DMS53 treated with DMSO at 0.1 percent for 48 hours (cell line): Measurements from ENCODE around the gene CEACAM18.

ENCODE experiments used
- DNase-seq: peaks from one replicate; lab custom pipeline; 2025; ENCODE audit not compliant: unreplicated experiment; lab: John Stamatoyannopoulos, UW

The CEACAM18 gene

DNA sequence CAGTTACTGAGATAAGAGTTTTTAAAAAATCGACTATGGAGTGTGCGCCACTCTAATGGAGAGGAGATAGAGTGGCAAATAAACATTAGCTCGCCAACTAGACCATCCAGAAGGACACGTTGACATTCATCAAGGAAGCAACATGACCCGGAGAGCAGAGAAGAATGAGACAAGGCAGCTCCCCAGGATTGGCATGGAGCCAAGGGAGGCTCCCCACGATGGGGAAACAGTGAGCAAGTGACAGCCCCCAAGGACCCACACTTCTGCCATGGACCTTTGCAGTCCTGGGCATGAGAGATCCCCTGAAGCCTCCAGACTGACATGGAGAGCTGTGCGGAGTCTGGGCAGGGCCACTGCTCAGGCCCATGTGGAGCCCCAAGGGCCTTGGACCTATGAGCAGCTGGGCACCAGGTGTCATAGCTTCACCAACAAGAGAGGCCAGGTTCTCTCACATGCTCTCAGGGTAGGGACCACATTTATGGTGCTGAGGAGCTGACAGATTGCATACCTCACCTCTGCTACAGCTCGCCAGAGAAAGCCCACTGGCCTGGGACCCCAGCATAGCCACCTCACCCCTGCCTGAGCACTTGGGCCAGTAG is 46.4 kb downstream of the CEACAM18 start:
- no peak for DNase-seq

GRCh38 chr19:51525651-51526050 is 47.3 kb downstream of the CEACAM18 start:
- no peak for DNase-seq

DNA sequence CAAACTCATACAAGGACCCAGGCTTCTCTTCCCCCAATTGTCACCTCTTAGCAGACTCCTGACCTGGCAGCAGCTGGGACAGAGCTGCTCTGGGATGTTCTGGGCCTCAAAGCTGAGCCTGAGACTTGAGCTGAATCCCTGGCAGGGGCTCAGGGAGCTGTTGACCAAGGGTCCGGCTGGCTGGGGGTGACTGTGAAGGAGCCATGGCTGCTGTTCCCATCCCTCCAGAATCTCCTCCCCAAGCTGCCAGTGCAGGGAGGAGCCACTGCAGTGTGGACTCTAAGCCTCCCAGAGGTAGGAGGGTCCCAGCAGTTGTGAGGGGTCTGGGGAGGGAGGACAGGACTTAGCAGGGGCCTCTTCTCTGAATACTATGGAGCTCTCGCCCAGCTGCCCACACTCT is 51.0 kb downstream of the CEACAM18 start:
- no peak for DNase-seq

- no peak for DNase-seq
Observed at GRCh38 chr19:51530616-51531015, 52.3 kb downstream of the CEACAM18 start.

DNA sequence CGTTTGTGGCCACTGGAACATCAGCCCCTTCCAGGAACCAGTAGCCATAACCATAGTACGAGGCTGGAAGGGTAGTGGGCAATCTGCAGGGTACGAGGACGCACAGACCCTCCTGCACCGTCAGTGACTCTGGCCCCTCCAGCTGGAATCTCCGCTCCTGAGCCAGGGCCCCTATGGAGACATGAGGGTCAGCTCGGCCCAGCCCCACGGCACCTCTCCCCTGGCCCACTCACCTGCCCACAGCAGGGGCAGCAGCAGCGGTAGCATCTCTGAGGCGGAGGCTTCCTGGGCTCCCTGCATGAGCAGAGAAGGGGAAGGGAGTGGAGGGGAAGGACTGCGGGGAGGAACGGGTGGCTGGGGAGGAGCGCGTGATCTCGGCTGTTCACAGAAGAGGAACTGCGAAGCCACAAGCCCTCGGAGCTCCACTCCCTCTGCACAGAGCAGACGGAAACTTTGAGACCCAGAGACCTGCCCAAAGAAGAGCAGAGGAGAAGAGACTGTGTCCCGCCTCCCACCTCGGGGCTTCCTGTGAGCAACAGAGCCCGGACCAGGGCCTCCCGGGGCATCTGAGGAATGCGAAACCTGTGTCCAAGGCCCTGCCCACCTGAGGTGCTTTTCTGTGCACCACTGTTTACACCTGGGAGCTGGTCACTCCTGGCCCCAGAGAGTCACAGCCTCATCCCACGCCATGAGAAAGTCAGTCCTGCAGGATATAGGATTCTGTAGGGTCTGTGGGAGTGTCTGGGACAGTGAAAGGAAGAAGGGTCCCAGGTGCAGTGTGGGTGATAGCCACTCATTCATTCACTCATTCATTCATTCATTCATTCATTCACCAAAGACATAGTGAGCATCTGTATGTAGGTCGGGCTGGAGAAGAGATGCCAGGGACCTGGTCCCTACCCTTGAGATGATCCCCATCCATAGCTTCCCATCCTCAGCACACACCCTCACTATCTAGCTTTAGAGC is 53.3 kb downstream of the CEACAM18 start, which contains the start of gene SIGLEC6:
SIGLEC6 (minus strand) TSS at position 322 of the 967 bp plus-strand sequence; CDS start at position 300, 22 bp downstream.
- no peak for DNase-seq

DNA sequence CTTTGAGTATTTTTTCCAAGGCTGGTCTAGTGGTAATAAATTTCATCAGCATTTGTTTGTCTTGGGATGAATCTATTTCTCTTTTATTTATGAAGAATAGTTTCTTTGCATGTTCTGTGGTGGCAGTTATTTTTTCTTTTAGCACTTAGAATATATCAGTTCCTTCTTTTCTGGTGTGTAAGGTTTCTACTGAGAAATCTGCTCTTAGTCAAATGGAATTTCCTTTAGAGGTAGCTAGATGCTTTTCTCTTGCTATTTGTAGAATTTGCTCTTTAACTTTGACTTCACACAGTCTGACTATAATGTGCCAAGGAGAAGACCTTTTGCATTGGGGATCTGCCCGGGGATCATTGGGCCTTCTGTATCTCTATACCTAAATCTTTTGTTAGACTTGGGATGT is 57.2 kb downstream of the CEACAM18 start:
- no peak for DNase-seq

DNA sequence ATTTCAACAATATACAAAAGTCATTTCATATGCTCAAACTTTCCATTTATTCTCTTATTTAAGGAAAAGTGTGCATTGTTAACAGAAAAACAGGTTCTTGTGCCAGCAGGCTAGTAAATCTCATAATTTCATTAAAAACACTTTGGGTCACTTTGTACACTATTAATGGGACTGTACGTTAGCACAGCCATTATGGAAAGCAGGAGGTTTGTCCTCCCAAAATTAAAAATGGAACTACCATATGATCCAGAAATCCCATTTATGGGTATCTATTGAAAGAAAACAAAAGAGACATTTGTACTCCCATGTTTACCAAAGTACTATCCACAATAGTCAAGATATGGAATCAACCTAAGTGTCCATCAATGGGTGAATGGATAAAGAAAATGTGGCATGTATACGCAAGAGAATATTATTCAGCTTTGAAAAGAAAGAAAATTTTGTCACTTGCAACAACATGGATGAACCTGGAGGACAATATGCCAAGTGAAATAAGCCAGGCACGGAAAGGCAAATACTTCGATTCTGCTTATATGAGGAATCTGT is 61.6 kb downstream of the CEACAM18 start:
- DNase-seq, result no peak
